Activated effector memory CD4-positive, alpha-beta T cell treated with anti-CD3 and anti-CD28 coated beads, Interleukin-2, amount 50 U/mL, for 16 hours (primary cell): ENCODE results near the gene EGLN1.

Experiments used
- DNase-seq: peaks from one replicate; pipeline ENCODE4 v3.0.0-alpha.2; 2020

Gene EGLN1

DNA sequence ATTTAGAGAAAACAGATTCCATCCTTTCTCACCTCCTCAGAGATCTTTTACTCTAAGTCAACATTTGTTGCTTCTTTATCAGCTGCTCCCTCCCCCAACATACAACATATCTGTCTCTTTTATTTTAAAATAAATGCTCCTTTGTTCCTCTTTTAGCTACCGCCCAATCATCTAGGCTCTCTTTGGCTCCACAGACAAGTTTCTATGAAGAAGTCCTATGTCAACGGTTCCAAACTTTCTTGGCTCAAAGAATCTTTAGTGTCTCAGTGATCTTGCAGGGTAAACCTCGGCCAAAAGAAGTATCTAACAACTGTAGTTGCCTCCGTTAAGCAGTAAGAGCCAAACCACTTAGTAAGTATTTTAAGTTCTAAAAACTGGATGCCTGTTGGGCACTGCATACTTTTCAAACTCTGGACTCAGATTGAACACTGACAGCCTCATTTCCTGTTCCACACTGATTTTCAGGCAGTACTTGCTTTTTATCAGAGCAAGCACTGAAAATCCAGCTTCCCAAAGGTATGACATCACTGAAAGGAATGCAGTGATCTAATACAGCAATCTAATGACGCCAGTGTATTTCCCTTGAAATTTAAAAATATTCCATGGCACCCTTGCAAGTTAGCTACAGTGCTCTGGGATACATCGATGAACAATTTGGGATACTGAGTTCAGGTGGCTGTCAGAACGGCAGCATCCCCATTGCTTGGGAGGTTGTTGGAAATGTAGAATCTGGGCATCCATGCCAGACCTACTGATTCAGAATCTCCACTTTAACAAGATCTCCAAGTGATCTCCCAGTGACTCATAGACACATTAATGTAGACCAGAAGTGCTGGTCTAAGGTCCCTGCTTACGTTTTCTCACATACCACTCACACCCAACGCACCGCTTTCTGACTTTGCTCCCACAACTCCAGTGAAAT is 26.8 kb downstream of the EGLN1 start:
- no peak for DNase-seq

DNA sequence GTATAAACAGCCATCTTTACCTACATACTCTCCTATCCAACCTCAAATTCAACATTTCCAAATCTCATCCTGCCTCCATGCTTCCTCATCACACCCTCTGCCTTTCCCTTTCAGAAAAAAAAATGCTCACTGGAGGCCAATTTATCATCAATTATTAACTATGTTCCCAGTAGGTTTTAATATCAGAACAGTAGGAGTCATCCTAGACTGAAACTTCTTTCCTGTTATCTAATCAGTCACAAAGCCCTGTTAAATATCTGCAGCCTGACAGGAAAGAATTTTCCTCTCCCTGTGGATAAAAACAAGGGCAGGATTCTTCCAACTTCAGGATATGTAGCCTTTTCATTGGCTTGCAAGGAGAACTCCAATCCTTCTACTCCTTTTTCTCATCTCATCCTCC is 28.4 kb downstream of the EGLN1 start:
- no peak for DNase-seq

DNA sequence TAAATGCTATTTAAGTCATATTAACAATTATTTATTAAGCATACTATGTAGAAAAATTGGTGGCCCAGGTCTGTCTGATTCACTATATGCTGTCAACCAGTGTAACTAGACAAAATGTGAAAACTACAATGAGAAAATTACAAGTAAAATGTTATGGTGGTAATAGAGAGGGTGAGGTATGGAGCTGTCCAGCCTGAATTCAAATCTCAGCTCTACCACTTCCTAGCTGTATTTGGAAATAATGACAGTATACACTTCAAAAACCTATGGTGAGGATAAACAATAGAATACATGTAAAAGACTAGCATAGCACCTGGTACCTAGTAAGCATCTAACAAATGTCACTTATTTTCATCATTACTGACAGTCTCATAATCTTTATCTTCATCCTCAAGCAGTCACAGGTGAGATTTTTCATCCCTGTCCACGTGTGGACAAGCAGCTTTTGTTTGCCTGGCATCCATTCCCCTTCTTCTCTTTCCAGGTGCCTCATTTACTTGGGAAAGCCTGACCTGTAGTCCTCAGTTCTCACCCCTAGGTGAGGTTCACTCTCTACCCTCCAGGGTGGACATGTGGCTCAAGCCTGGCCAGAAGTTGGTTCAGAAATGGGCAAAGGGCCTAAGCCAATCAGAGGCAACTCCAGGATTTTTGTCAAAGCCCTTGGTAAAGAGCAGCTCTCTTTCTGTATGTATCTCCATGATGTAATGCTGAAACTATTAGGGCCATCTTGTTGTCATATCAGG is 29.5 kb downstream of the EGLN1 start:
- DNase-seq: no peak

DNA sequence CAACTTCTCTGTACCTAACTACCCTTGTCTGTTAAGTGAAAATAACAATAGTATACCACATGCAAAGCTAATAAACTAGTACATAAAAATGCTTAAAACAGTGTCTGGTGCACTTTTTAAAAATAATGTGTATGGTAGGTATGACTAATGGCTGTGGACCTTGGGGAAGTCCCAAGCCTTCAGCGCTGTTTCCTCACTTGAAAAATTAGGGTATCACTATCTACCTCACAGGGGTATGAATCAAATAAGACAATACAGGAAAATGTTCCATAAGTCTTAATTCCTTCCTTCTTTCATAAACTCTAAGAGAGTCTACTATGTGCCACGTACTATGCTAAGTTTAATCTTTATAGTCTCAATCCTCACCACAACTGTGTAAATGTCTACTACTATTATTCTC is 32.0 kb downstream of the EGLN1 start:
- no peak for DNase-seq

DNA sequence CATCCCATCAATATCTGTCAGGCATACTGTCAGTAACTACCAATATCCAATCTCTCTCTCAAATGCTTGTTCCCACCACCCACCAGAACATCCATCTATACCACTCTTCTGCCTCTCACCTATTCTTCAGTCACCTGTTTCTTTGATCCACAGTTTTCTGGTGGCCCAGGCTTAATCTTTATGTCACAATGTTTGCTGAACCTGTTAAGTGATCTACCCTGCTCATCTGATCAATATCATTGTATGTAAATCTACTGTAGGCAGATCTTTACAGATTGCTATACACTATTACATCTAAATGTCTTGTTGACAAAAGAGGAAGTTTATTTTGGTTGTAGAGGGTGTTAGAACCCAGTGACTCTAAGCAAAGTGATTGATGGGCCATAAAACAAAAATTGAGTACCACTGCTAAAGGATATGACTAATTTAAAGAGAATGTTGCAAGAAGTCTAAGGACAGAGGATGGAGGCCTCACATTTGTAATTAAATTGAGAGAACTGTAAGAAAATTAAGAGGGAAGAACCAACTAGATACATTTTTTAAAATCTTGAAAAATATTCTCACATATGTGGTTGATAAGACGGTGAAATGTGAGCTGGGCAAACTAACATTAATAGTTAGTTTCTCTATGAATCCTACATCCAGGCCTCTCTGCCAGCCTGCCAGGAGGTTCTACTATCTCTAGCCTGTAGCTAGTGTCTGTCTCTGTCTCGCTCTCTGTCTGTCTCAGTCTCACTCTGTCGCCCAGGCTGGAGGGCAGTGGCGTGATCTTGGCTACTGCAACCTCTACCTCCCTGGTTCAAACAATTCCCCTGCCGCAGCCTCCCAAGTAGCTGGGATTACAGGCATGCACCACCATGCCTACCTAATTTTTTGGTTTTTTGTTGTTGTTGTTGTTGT is 34.1 kb downstream of the EGLN1 start:
- DNase-seq: no peak

DNA sequence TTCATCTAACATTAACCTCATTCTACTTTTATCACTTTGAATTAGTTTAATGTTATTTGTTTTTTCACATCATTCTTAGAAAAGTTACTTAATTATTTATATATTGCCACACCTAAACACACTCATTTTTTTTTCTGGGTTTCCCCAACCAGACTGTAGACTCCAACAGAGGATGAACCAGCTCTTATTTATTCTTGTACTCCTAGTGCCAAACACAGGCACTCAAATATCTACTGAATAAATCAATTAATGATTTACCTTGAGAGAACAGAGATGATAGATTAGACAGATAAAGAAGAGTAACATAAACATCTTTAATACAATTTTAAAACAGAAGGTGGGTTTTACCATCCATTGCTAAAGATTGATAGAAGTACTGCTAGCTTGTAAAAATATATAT is 35.6 kb downstream of the EGLN1 start:
- no peak for DNase-seq

DNA sequence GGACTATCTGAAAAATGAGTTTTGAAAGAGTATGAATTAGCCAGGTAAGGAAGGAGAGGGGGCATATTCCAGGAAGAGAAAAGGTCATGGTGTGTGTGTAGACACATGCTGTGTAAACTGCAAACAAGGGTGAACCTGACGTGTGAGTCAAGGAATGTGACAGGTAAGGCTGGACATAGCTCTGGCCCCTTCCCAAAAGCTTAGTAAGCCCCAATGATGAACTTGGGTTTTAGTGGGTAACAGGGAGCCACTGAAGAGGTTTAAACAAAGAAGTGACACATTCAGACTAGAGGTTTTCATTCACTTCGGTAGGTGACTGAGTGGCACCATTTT is 36.7 kb downstream of the EGLN1 start:
- DNase-seq: no peak

DNA sequence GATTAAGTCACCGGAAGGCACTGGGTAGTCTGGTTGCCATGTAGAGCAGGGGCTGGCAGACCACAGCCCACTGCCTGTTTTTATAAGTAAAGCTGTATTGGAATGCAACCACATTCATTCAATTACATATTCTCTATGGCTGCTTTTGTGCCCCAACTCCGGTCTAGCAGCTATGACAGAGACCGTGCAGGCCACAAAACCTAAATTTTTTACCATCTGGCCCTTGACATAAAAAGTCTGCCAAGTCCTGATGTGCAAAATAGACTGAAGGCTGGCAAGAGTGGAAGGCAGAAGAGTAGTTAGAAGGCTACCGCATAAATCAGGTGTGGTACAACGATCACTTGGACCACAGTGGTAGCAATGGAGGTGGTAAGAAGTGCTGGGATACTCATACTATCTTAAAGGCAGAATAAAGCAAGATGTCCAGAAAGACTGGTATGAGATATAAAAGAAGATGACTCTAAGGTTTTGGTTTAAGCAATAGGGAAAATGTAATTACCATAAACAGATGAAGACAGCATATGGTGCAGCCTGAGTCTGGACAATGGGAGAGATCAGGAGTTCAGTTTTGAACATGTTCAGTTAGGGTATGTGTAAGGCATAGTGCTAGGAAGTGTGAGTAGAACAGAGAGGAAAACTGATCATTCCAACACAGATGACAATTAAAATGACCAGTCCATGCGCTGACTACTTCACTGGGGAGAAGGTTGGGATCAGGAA is 37.2 kb downstream of the EGLN1 start:
- DNase-seq: no peak

DNA sequence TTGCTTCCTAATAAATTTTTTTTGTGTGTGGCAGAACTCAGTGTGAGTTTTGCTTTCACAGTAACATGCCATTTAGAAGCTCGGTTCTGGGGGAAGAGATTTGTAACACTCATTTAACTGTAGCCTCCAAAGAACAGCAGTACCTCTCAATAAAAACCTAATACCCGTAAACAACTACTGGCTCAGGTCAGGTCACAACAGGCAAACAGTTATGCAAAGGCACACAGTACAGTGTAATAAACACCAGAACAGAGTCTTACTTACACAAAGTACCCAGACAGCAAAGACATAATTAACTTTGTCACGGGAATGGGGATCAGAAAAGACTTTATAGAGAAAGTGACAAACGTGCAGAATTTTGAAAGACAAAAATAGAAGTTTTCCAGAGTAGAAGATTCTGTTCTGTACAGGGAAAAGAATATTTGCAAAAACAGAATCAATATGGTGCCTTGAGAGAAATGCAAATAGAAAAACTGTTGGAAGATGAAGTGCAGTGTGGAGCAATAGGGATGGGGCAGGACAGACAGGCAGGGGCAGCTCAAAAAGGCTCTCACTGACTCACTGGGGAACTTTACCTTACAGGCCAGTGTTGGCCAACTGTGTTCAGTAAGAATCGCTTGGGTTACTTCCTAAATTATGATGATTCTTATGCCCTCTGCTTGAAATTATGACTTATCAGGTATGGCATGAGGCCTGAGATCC is 38.8 kb downstream of the EGLN1 start:
- no peak for DNase-seq

DNA sequence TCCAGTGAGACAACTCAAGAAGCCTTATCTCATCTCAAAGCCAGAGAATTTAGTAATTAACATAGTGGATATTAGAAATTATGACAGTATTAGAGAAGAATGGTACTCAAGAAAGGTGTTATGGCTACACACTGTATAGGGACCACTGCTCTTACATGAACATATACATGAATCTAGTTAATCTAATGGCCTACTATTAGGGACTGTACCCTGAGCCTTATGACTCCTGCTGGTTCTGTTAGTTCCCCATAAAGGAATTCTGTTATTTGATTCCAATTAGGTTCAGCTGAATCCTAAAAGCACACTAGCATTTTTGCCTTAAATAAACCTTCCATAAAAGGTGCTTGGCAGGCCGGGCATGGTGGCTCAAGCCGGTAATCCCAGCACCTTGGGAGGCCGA is 39.7 kb downstream of the EGLN1 start:
- DNase-seq: no peak

DNA sequence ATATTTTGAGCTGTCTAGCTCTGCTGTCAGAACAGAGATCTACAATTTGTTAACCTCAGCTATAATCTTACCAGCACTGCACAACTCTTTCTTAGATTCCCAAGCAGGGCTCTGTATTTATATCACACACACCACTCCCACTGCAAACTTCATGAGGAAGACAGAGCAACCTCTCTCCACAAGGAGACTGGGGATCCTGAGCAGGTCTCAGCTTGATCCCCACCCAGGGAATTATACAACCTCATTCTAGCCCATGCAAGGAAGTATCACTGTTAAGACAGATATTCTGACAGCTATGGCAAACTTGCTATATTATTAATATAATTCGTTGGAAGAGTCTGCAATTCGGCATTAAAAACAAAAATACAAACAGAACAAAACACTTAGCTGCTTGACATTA is 40.4 kb downstream of the EGLN1 start:
- no peak for DNase-seq

DNA sequence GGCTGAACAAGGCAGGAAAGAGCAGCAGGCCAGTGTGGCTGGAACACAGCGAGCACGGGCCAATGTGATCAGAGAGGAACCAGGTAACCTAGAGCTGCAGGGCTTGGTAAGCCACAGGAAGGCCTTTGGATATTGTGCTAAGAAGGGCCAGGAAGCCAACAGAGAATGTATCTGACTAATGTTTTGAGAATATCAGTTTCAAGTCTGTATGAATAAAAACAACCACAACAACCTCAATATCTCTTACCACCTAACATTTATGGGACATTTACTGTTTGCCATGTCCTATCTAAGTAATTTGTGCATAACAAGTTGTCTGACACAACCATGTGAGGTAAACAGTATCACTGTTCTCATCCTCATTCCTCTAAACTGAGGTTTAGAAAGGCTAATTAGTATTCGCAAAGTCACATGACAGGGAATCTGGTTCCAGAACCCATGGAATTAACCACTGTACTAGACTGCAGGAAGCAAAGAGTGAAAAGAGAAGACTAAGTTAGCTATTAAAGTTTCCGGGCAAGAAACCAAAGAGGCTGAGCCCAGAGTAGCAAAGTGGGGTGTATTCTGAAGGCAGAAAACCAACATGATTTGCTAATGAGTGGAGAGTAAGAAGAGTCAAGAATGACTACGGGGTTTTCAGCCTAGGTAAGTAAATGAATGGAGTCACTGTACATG is 45.1 kb downstream of the EGLN1 start:
- no peak for DNase-seq

DNA sequence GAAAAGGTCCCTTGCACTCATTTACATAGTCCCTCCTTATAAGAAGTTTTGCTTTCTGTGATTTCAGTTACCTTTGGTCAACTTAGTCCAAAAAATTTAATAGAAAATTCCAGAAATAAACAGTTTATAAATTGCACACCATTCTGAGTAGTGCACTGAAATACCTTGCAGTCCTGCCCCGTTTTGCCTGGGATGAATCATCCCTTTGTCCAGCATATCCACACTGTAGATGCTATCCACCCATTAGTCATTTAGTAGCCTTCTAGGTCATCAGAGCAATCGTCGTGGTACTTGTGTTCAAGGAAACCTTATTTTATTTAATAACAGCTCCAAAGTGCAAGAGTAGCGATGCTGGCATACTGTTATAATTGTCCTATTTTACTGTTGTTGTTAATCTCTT is 46.0 kb downstream of the EGLN1 start:
- no peak for DNase-seq

DNA sequence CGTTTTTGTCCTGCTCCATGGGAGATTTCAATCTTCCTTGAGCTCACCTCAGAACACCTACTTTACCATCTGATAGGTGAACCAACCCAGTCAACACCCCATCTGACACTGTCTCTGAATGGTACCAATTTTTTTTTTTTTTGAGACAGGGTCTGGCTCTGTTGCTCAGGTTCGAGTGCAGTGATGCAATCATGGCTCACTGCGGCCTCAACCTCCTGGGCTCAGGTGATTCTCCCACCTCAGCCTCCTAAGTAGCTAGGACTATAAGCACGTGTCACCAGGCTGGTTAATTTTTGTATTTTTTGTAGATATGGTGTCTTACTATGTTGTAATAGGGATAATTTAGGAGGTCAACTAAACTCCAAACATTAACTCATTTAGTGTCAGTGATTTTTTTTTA is 47.7 kb downstream of the EGLN1 start:
- no peak for DNase-seq

DNA sequence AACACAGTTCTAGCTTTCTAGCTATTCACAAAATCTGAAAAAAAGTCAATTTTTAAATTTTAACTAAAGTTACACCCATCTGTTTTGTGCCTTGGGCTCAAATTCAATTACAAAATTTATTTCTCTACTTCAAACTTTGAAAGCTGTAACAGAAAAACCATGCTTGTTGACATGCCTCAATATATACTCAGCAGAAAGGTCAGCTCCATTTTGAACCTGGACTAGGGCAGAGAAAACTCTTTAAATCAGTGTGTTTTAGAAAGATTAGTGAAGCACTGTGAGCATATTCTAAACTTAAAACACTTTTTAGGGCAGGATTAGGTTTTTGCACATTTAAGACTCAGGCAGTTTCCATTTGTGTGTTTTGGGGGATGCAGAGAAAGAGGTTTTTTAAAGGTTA is 49.6 kb downstream of the EGLN1 start:
- no peak for DNase-seq

DNA sequence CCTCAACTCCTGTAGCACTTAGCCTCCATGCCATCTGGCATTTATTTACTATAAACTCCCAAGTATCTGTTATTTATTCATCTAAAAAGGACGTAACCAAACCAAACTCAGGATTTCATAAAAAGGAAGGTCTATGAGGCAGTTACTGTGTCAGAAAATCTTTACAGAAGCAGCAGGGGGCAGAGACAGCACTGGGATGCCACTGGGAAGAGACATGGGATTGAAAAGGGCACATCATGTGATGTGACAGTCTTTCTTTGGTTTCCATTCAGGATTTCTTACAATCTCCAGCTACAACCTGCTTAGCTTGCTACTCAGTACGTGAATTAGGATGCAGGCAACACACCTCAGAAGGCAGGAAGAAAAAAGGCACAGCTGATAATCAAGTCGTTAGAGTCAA is 52.8 kb downstream of the EGLN1 start:
- no peak for DNase-seq

DNA sequence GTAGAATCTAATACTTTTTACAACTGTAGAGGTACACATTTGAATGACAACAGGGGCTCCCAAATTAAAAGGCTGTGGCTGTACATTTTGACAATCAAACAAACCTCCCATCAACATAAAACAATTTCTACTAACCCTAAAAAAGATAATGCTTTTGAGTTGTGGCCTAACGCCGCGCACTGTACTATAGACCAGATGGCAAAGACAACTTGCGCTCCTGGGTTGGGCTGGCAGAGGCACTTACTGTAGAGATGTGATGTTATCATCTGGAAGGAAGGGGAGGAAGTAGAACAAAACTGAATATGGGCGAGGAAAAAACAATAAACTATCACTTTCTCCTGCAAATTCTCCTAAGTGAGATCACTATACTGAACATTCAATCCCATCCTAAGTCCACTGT is 57.9 kb downstream of the EGLN1 start:
- DNase-seq: no peak

DNA sequence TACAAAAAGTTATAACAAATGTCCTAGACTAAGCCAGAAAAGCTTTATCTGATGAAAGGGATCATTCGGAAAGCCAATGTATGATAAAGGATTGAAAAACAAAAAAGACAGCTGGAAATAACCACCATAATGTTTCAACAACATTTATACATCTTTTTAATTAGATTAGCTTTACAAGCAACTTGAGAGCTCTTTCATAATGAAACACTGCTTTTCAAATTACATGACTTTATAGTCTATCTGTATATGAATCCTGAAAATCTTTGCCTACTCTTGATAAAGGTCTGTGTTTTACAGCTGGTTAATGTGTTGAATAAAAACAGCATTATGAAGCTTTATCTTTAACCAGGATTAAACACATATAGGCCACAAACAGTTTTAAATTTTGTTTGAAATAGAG is 58.5 kb downstream of the EGLN1 start:
- no peak for DNase-seq

DNA sequence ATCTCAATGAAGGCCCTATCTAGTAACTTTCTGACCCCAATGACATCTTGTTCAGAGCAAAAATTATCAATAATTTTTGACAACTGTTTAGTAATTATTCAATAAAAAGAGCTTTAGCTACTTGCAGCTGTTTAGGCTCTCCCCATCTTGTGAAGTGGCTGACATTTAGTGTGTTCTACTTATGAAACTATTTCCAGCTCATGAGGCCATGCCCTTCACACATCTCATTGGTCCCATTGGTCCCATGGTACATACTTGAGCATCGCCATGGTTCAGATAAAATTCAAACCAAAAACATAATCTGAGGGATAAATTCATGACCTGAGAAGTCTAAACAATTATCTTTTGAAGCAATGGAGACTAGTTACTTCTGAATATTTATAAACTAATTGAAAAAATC is 59.8 kb downstream of the EGLN1 start:
- DNase-seq: no peak

DNA sequence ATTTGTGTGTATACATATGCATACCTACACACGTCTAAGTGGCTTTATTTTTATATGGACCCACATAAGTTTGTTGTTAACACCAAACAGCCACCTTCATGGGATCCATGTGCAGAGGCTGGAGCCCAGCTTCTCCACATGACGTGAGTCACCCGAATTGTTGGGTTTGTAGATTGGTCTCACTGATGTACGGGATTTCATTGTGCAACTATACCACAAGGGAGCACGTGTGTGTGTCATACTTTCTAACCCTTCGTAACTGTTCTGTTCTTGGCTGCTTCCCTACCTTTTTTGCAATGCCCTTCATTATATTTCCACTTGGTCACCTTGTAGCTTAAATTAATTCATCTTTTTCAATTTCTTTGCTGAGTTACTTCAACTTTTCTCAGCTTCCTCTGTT is 63.0 kb downstream of the EGLN1 start:
- no peak for DNase-seq

DNA sequence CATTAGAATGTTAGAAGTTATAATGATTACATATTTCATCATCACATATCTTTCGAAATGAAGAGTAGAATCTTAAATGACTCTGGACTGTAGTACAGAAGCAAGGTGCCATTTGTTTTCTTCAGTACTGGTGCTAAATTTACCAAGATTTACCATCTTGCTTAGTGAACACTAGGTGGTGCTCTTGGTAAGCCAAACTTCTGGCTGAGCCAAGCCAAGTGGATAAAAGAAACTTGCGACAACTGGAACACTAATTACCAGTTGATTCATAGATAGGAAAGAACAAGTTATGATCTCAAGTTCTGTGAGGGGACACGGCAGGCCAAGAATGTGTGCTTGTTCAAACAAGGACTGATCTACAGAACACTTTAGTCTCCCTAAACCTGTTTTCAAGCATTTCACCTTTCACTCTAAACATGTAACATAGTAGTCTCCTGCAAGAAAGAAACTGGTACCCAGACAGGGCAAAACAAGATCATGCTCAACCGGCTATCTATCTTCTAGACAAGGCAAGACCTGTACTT is 64.2 kb downstream of the EGLN1 start:
- peak; percentile 68 for DNase-seq
